Loucy (cell line): ENCODE data around the gene ZNF277.
"Not testable (repeated sequence)": the region's sequence is repeated elsewhere in the genome, so short reads cannot be mapped to it uniquely, and the experiment has no call there.

Source experiments
- H2AFZ ChIP-seq: fragments of 200-600 bp; sonication (generic); 2 replicates; pipeline ENCODE4 v1.6.0; 2016; ENCODE audit warnings: antibody characterized with exemption, mild to moderate bottlenecking, low read length, moderate library complexity
- H3F3A ChIP-seq: fragments of 200-600 bp; 2 replicates; pipeline ENCODE4 v1.6.0; 2016; ENCODE audit warnings: antibody characterized with exemption, low read depth, mild to moderate bottlenecking
- H3K27me3 ChIP-seq: fragments of 200-600 bp; sonication (generic); 2 replicates; pipeline ENCODE4 v1.6.1; 2014; ENCODE audit warnings: low read length, mild to moderate bottlenecking; ENCODE audit not compliant: insufficient read depth, poor library complexity, severe bottlenecking
- H3K36me3 ChIP-seq: fragments of 200-600 bp; sonication (generic); 2 replicates; pipeline ENCODE4 v1.6.1; 2016; ENCODE audit warnings: low read length; ENCODE audit not compliant: insufficient read depth
- H3K4me1 ChIP-seq: fragments of 200-600 bp; sonication (generic); 2 replicates; pipeline ENCODE4 v1.5.1; 2014; ENCODE audit warnings: low read length, mild to moderate bottlenecking; ENCODE audit not compliant: insufficient read depth, poor library complexity, severe bottlenecking
- H3K4me2 ChIP-seq: fragments of 200-600 bp; sonication (generic); 2 replicates; pipeline ENCODE4 v1.6.0; 2014; ENCODE audit warnings: antibody characterized with exemption, low read length, low read depth, mild to moderate bottlenecking; ENCODE audit not compliant: poor library complexity, severe bottlenecking
- H3K4me3 ChIP-seq: fragments of 200-600 bp; sonication (generic); 2 replicates; pipeline ENCODE4 v1.5.1; 2014; ENCODE audit warnings: low read length, mild to moderate bottlenecking, mixed read lengths; ENCODE audit not compliant: poor library complexity, severe bottlenecking
- H3K79me2 ChIP-seq: fragments of 200-600 bp; sonication (generic); 2 replicates; pipeline ENCODE4 v1.6.1; 2014; ENCODE audit warnings: low read length; ENCODE audit not compliant: insufficient read depth
- H3K9ac ChIP-seq: fragments of 200-600 bp; sonication (generic); 2 replicates; pipeline ENCODE4 v1.6.0; 2014; ENCODE audit warnings: mild to moderate bottlenecking, low read depth, low read length, moderate library complexity; ENCODE audit not compliant: poor library complexity, severe bottlenecking
- H3K9me2 ChIP-seq: fragments of 200-600 bp; sonication (generic); replicated peaks from 2 replicates; pipeline ENCODE4 v1.6.1; 2016; ENCODE audit warnings: low read depth, low read length, mixed read lengths
- H3K9me3 ChIP-seq: fragments of 200-600 bp; sonication (generic); 2 replicates; pipeline ENCODE4 v1.6.1; 2014; ENCODE audit warnings: mild to moderate bottlenecking, antibody characterized with exemption, low read length, low read depth; ENCODE audit not compliant: insufficient read depth
- H4K20me1 ChIP-seq: fragments of 200-600 bp; sonication (generic); 2 replicates; pipeline ENCODE4 v1.6.0; 2014; ENCODE audit warnings: antibody characterized with exemption, low read length, mild to moderate bottlenecking; ENCODE audit not compliant: insufficient read depth, poor library complexity, severe bottlenecking
- CTCF ChIP-seq: fragments of 200-600 bp; sonication (generic); conservative IDR thresholded peaks from 2 replicates; pipeline ENCODE4 v1.5.1; 2014; ENCODE audit warnings: mild to moderate bottlenecking, antibody characterized with exemption, low read length
- EZH2phosphoT487 ChIP-seq: fragments of 200-600 bp; IDR thresholded peaks from 2 replicates; pipeline ENCODE4 v1.6.1; 2018; ENCODE audit warnings: antibody characterized with exemption, mild to moderate bottlenecking, moderate library complexity, borderline replicate concordance

ZNF277 gene

GRCh38 chr7:112307506-112307905 lies 101.0 kb downstream of the ZNF277 start:
- Histone ChIP-seq H2AFZ (no peak overlapping the region), H3K36me3 (peaks cover 20% of the 10 kb centered on the region; the same call in 1 of the 2 replicates), H3K9ac (no peak overlapping the region), H3F3A (no peaks in the 10 kb centered on the region), H3K4me2 (no peak overlapping the region), H3K4me3 (no peak overlapping the region), H3K9me2 (no peaks in the 10 kb centered on the region), H3K9me3 (peaks cover 6% of the 10 kb centered on the region; the same call in 1 of the 2 replicates), H3K27me3 (no peaks in the 10 kb centered on the region), H3K79me2 (no peaks in the 10 kb centered on the region), H3K4me1 (peaks cover 4% of the 10 kb centered on the region), H4K20me1 (no peaks in the 10 kb centered on the region)
- TF ChIP-seq CTCF, result no peak
- TF ChIP-seq EZH2phosphoT487, result no peak

- H3K9ac ChIP-seq, result no peak overlapping the region
- H4K20me1 ChIP-seq, result no peaks in the 10 kb centered on the region
- no peaks in the 10 kb centered on the region for H3K27me3 ChIP-seq
- H2AFZ ChIP-seq, result no peak overlapping the region
- no peaks in the 10 kb centered on the region for H3K9me2 ChIP-seq
- peaks cover 20% of the 10 kb centered on the region; the same call in 1 of the 2 replicates for H3K36me3 ChIP-seq
- H3F3A ChIP-seq, result no peaks in the 10 kb centered on the region
- H3K4me1 ChIP-seq, result no peaks in the 10 kb centered on the region
- TF ChIP-seq CTCF, result no peak
- H3K79me2 ChIP-seq, result no peaks in the 10 kb centered on the region
- peaks cover 6% of the 10 kb centered on the region; the same call in 1 of the 2 replicates for H3K9me3 ChIP-seq
- H3K4me3 ChIP-seq, result no peak overlapping the region
- no peak overlapping the region for H3K4me2 ChIP-seq
Measured at GRCh38 chr7:112308974-112309373, 102.5 kb downstream of the ZNF277 start.

GRCh38 chr7:112316803-112317202 lies 110.3 kb downstream of the ZNF277 start:
- H2AFZ ChIP-seq, H3K27me3 ChIP-seq, H3K9me3 ChIP-seq, H3K9ac ChIP-seq, H4K20me1 ChIP-seq, H3F3A ChIP-seq, H3K4me3 ChIP-seq, H3K9me2 ChIP-seq, H3K4me1 ChIP-seq, H3K79me2 ChIP-seq, H3K4me2 ChIP-seq: not testable (repeated sequence)
- peaks cover 20% of the 10 kb centered on the region; the same call in 1 of the 2 replicates for H3K36me3 ChIP-seq

GRCh38 chr7:112322070-112322469 lies 115.6 kb downstream of the ZNF277 start:
- H3K4me1 ChIP-seq, result no peaks in the 10 kb centered on the region
- no peak overlapping the region for H3K9ac ChIP-seq
- no peak overlapping the region for H3K4me2 ChIP-seq
- no peaks in the 10 kb centered on the region for H3K27me3 ChIP-seq
- H3K79me2 ChIP-seq, result no peaks in the 10 kb centered on the region
- H3K9me3 ChIP-seq, result no peaks in the 10 kb centered on the region
- H3K4me3 ChIP-seq, result no peak overlapping the region
- H4K20me1 ChIP-seq, result no peaks in the 10 kb centered on the region
- H3F3A ChIP-seq, result no peaks in the 10 kb centered on the region
- H3K36me3 ChIP-seq, result peaks cover 49% of the 10 kb centered on the region; the same call in 1 of the 2 replicates
- TF ChIP-seq EZH2phosphoT487, result no peak
- no peak for TF ChIP-seq CTCF
- H2AFZ ChIP-seq, result no peak overlapping the region
- no peaks in the 10 kb centered on the region for H3K9me2 ChIP-seq
